ENCODE data around the gene MUC6.

DNA sequence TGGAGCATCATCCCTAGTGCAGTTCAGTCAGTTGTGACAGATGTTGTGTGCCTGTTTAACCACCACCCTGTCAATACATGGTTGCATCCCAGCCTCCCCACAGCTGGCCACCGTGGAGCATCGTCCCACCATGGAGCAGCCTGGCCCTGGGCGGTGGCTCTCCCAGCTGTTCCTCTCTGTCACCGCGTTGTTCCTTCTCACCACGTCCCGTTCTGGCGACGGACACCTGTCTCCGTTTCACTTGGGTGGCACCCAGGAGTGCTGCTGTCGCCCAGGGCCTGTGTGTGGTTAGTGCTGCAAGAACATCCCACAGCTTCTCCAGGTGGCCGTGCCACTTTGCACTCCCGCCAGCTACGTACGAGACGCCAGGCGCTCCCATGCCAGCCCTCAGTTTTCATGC, 26.5 kb downstream of the MUC6 start:
- TF ChIP-seq ARNTL (CRISPR knock-in tag; IDR thresholded peaks at IDR 0.05; ENCODE audit: borderline replicate concordance, low read depth) (no peak), TOX (CRISPR knock-in tag; IDR thresholded peaks at IDR 0.05; ENCODE audit: borderline replicate concordance) (no peak), TCF4 (CRISPR knock-in tag; IDR thresholded peaks at IDR 0.05; ENCODE audit: borderline replicate concordance) (no peak), ZC3H10 (CRISPR knock-in tag; IDR thresholded peaks at IDR 0.05) (no peak), ZNF565 (CRISPR knock-in tag; conservative IDR thresholded peaks at IDR 0.05; ENCODE audit: low read depth) (no peak), ZNF70 (CRISPR knock-in tag; IDR thresholded peaks at IDR 0.05) (no peak), ISL1 (CRISPR knock-in tag; IDR thresholded peaks at IDR 0.05) (no peak)
- TF ChIP-seq, protein P1, sequence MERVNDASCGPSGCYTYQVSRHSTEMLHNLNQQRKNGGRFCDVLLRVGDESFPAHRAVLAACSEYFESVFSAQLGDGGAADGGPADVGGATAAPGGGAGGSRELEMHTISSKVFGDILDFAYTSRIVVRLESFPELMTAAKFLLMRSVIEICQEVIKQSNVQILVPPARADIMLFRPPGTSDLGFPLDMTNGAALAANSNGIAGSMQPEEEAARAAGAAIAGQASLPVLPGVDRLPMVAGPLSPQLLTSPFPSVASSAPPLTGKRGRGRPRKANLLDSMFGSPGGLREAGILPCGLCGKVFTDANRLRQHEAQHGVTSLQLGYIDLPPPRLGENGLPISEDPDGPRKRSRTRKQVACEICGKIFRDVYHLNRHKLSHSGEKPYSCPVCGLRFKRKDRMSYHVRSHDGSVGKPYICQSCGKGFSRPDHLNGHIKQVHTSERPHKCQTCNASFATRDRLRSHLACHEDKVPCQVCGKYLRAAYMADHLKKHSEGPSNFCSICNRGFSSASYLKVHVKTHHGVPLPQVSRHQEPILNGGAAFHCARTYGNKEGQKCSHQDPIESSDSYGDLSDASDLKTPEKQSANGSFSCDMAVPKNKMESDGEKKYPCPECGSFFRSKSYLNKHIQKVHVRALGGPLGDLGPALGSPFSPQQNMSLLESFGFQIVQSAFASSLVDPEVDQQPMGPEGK (CRISPR knock-in tag; IDR thresholded peaks at IDR 0.05; ENCODE audit: borderline replicate concordance): no peak
- TF ChIP-seq, protein P2, sequence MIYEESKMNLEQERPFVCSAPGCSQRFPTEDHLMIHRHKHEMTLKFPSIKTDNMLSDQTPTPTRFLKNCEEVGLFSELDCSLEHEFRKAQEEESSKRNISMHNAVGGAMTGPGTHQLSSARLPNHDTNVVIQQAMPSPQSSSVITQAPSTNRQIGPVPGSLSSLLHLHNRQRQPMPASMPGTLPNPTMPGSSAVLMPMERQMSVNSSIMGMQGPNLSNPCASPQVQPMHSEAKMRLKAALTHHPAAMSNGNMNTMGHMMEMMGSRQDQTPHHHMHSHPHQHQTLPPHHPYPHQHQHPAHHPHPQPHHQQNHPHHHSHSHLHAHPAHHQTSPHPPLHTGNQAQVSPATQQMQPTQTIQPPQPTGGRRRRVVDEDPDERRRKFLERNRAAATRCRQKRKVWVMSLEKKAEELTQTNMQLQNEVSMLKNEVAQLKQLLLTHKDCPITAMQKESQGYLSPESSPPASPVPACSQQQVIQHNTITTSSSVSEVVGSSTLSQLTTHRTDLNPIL (CRISPR knock-in tag; IDR thresholded peaks at IDR 0.05; ENCODE audit: low read depth): no peak
- TF ChIP-seq, protein P3, sequence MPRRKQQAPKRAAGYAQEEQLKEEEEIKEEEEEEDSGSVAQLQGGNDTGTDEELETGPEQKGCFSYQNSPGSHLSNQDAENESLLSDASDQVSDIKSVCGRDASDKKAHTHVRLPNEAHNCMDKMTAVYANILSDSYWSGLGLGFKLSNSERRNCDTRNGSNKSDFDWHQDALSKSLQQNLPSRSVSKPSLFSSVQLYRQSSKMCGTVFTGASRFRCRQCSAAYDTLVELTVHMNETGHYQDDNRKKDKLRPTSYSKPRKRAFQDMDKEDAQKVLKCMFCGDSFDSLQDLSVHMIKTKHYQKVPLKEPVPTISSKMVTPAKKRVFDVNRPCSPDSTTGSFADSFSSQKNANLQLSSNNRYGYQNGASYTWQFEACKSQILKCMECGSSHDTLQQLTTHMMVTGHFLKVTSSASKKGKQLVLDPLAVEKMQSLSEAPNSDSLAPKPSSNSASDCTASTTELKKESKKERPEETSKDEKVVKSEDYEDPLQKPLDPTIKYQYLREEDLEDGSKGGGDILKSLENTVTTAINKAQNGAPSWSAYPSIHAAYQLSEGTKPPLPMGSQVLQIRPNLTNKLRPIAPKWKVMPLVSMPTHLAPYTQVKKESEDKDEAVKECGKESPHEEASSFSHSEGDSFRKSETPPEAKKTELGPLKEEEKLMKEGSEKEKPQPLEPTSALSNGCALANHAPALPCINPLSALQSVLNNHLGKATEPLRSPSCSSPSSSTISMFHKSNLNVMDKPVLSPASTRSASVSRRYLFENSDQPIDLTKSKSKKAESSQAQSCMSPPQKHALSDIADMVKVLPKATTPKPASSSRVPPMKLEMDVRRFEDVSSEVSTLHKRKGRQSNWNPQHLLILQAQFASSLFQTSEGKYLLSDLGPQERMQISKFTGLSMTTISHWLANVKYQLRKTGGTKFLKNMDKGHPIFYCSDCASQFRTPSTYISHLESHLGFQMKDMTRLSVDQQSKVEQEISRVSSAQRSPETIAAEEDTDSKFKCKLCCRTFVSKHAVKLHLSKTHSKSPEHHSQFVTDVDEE (CRISPR knock-in tag; IDR thresholded peaks at IDR 0.05): no peak
- TF ChIP-seq, protein P4, sequence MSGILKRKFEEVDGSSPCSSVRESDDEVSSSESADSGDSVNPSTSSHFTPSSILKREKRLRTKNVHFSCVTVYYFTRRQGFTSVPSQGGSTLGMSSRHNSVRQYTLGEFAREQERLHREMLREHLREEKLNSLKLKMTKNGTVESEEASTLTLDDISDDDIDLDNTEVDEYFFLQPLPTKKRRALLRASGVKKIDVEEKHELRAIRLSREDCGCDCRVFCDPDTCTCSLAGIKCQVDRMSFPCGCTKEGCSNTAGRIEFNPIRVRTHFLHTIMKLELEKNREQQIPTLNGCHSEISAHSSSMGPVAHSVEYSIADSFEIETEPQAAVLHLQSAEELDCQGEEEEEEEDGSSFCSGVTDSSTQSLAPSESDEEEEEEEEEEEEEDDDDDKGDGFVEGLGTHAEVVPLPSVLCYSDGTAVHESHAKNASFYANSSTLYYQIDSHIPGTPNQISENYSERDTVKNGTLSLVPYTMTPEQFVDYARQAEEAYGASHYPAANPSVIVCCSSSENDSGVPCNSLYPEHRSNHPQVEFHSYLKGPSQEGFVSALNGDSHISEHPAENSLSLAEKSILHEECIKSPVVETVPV (CRISPR knock-in tag; IDR thresholded peaks at IDR 0.05): no peak

All from SK-N-SH treated with all-trans-retinoic acid at 6 μM for 48 hours (cell line).